Adrenal gland (tissue), 5 donors: ENCODE measurements around the gene DNAH1.

ENCODE experiments used
- POLR2A ChIP-seq, 2 donors: fragments of 450-650 bp; IDR thresholded peaks; one replicate each; pipeline ENCODE4 v1.6.1; 2017; ENCODE audit warnings: antibody characterized with exemption in 2 of 2, mild to moderate bottlenecking in 2 of 2, moderate library complexity in 1 of 2
- TF ChIP-seq, protein P1 (sequence below), 6 experiments: fragments of 450-650 bp in 4 of 6; fragments of 200-600 bp in 2 of 6; sonication (generic) in 1 of 6; IDR thresholded peaks; 1 replicate in 5 of 6; 2 replicates in 1 of 6; pipeline versions ENCODE4 v1.5.1 to v1.8.0; 2016 to 2021; ENCODE audit warnings: antibody characterized with exemption in 6 of 6, mild to moderate bottlenecking in 2 of 6, moderate library complexity in 1 of 6
- donor health status: DM: no; HTN: no; CAD: no.

DNA sequence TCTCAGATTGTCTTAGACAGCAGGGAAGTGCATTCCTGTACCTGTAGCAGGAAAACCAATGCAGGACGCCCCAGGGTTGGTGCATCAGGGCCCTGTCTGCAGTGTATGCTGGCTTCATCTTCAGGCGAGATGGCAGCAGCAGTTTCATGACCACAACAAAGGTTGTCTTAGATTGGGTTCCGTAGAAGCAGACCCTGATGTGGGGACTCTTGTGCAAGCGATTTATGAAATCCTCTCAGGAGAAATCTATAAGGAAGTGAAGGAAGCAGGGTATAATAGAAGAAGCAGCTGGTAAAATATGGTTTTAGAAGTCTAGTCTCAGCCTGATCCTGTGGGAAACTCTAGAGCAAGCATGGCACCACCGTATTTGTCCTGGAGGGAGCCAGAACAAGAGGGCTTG lies 25.0 kb downstream of the DNAH1 start:
- TF ChIP-seq, protein P1, sequence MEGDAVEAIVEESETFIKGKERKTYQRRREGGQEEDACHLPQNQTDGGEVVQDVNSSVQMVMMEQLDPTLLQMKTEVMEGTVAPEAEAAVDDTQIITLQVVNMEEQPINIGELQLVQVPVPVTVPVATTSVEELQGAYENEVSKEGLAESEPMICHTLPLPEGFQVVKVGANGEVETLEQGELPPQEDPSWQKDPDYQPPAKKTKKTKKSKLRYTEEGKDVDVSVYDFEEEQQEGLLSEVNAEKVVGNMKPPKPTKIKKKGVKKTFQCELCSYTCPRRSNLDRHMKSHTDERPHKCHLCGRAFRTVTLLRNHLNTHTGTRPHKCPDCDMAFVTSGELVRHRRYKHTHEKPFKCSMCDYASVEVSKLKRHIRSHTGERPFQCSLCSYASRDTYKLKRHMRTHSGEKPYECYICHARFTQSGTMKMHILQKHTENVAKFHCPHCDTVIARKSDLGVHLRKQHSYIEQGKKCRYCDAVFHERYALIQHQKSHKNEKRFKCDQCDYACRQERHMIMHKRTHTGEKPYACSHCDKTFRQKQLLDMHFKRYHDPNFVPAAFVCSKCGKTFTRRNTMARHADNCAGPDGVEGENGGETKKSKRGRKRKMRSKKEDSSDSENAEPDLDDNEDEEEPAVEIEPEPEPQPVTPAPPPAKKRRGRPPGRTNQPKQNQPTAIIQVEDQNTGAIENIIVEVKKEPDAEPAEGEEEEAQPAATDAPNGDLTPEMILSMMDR (IDR thresholded peaks at IDR 0.05), result no peak
- no peak for TF ChIP-seq POLR2A (IDR thresholded peaks at IDR 0.05)
